A172 (cell line): Measurements from ENCODE around the gene PTBP3. TPM values are rescaled to one million over a fixed set of nuclear protein-coding genes. Genes with fewer than 3 reads are reported as not detected.

Experiments
- DNase-seq: peaks from one replicate; pipeline ENCODE4 v3.0.0-alpha.2; 2015; ENCODE audit warnings: low spot score
- total RNA-seq: library from RNA; depleted of rRNA; stranded (reverse); fragments of >200 nt; shearing (Covaris generic); gene quantifications from 2 replicates; pipeline ENCODE4 v1.2.3, GENCODE V29; 2014; rRNA removed

Gene PTBP3
- total RNA-seq, 1 experiment from 2014 or later, result 26.2 TPM

GRCh38 chr9:112168197-112168596 is 165.2 kb downstream of the PTBP3 start:
- DNase-seq, result no peak

Other genes starting within 250 kb of the PTBP3 start
- gene SUSD1, start 158.3 kb downstream of the PTBP3 start, total RNA-seq, result 15.4 and 18.2 TPM in 2 replicates
- 19.5 and 23.2 TPM in 2 replicates for gene HSDL2, start 46.5 kb upstream of the PTBP3 start, total RNA-seq
- gene KIAA1958, start 153.2 kb upstream of the PTBP3 start, total RNA-seq, result 0.98 and 1.2 TPM in 2 replicates